Suprapubic skin (tissue), 4 donors: ENCODE data around the gene RCOR1.

Source experiments
- CTCF ChIP-seq, 2 donors: fragments of 200-600 bp in 1 of 2; fragments of 450-650 bp in 1 of 2; sonication (generic) in 1 of 2; IDR thresholded peaks; one replicate each; pipeline ENCODE4 v1.5.1; 2016 to 2019; ENCODE audit warnings: antibody characterized with exemption in 2 of 2, mild to moderate bottlenecking in 1 of 2, moderate library complexity in 1 of 2
- EP300 ChIP-seq: sonication (generic); formaldehyde crosslinking; IDR thresholded peaks from one replicate; pipeline ENCODE4 v1.6.1; 2017; ENCODE audit warnings: antibody characterized with exemption
- POLR2A ChIP-seq, 2 donors: fragments of 450-650 bp; IDR thresholded peaks; one replicate each; pipeline ENCODE4 v1.6.1; 2017; ENCODE audit warnings: antibody characterized with exemption in 2 of 2, mild to moderate bottlenecking in 2 of 2, moderate library complexity in 2 of 2
- POLR2AphosphoS5 ChIP-seq, 3 donors: sonication (generic); formaldehyde crosslinking; IDR thresholded peaks; one replicate each; pipeline ENCODE4 v1.6.1; 2017; ENCODE audit warnings: antibody characterized with exemption in 3 of 3

GRCh38 chr14:102545461-102546265 is 46.8 kb upstream of the RCOR1 start:
- TF ChIP-seq CTCF (IDR thresholded peaks at IDR 0.05) (no peak), POLR2AphosphoS5 (IDR thresholded peaks at IDR 0.05) (no peak), POLR2A (IDR thresholded peaks at IDR 0.05) (no peak), EP300 (no peak)
